A673 (cell line): Measurements from ENCODE around the gene MLPH.

Experiments used
- EZH2 ChIP-seq: fragments of 200-600 bp; sonication (generic); IDR thresholded peaks from 2 replicates; pipeline ENCODE4 v1.6.1; 2017; ENCODE audit warnings: borderline replicate concordance, low read depth, mild to moderate bottlenecking, mixed read lengths, antibody characterized with exemption, low read length; ENCODE audit not compliant: poor library complexity, severe bottlenecking
- TF ChIP-seq, protein P1 (sequence below): fragments of 300-800, 200-600 bp; sonication (generic); conservative IDR thresholded peaks from 2 replicates; pipeline ENCODE4 v1.5.1; 2017; ENCODE audit warnings: low read depth, mild to moderate bottlenecking, antibody characterized with exemption, low read length, moderate library complexity, mixed read lengths

DNA sequence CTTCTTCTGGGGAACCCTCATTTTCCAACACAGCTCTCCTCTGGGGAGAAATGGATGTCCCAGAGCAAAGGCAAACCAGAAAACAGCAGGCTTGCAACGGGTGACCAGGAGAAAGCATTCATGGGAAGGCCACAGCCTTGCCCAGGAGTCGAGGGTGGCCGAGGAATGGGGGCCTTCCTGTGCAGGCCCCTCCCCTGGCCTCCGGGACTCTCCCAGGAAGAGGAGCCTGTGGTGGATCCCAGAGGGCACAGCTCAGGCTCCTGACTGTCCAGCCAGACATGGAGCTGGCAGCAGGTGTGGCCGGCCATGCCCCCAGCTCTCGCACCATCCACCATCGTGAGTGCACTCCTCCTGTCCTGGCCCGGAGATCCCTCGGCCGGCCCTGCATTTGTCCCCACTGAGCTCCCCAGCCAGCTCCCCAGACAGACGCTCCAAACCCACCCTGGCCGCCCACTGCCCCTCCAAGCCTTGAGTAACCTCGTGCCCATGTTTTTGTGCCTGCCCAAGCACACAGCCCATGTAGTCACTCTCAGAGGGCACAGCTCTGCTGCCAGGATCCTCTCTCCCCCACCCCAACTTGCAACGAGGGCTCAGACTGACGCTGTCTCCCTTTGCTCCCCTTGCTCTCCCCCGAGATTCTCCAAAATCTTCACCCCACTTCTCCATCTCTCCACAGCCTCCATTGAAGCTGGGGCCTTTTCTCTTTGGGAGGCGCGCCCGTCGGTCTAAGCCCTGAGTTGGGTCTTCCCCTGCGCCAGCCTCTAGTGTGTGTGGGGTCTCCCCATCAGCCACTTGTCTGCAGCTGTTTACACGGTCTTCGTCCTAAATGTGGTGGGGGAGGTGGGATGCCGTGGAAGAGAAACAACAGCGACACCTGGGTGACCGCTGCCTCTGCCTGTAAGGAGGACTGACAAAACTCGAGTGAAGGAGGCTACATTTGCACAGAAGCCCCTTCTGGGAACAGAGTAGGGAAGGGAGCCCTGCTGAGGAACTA, 89.1 kb downstream of the MLPH start:
- TF ChIP-seq, protein P1, sequence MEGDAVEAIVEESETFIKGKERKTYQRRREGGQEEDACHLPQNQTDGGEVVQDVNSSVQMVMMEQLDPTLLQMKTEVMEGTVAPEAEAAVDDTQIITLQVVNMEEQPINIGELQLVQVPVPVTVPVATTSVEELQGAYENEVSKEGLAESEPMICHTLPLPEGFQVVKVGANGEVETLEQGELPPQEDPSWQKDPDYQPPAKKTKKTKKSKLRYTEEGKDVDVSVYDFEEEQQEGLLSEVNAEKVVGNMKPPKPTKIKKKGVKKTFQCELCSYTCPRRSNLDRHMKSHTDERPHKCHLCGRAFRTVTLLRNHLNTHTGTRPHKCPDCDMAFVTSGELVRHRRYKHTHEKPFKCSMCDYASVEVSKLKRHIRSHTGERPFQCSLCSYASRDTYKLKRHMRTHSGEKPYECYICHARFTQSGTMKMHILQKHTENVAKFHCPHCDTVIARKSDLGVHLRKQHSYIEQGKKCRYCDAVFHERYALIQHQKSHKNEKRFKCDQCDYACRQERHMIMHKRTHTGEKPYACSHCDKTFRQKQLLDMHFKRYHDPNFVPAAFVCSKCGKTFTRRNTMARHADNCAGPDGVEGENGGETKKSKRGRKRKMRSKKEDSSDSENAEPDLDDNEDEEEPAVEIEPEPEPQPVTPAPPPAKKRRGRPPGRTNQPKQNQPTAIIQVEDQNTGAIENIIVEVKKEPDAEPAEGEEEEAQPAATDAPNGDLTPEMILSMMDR: no peak
- TF ChIP-seq EZH2: no peak
